ENCODE measurements around the gene SLC22A23.

The SLC22A23 gene

DNA sequence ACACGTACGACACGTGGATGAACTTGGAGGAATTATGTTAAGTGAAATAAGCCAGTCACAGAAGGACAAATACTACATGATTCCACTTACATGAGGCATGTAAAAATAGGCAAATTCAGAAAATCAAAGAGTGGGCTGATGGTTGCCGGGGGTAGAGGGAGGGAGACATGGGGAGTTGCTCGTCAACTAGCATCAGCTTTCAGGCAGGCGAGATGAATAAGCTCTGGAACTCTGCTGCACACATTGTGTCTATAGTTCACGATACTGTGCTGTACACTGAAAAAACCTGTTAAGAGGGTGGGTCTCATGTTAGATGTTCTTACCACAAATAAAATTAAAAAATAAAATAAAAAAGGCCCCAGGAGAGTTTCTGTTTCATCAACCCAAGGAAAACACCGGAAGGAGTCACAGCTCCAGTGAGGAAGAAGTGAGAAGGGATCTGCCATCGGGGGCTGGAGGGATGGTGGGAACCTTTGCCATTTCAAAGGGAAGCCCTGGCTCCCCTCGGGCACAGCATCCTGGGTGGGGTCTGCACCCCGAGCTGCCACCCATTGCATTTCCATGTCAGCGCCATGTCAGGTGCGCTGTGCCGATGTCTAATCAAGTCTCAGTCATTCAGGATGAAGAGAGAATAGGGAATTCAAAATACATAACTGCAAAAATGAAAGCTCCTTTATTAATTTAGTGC, 98.3 kb downstream of the SLC22A23 start:
- H3K4me3 ChIP-seq (ENCODE audit: low read length), result no peak overlapping the region
- no peaks in the 10 kb centered on the region for H3K9me3 ChIP-seq (ENCODE audit: control insufficient read depth, insufficient read depth, low read length)
- H3K27ac ChIP-seq (ENCODE audit: low read depth, low read length), result no peak overlapping the region
- H3K79me2 ChIP-seq (ENCODE audit: control insufficient read depth, low read length), result no peaks in the 10 kb centered on the region
- no peaks in the 10 kb centered on the region for H3K36me3 ChIP-seq (ENCODE audit: control insufficient read depth, low read length)
- H3K4me2 ChIP-seq (ENCODE audit: low read length), result no peak overlapping the region
- peaks cover 15% of the 10 kb centered on the region for H3F3A ChIP-seq (ENCODE audit: control insufficient read depth, insufficient read depth)
- TF ChIP-seq, protein P1, sequence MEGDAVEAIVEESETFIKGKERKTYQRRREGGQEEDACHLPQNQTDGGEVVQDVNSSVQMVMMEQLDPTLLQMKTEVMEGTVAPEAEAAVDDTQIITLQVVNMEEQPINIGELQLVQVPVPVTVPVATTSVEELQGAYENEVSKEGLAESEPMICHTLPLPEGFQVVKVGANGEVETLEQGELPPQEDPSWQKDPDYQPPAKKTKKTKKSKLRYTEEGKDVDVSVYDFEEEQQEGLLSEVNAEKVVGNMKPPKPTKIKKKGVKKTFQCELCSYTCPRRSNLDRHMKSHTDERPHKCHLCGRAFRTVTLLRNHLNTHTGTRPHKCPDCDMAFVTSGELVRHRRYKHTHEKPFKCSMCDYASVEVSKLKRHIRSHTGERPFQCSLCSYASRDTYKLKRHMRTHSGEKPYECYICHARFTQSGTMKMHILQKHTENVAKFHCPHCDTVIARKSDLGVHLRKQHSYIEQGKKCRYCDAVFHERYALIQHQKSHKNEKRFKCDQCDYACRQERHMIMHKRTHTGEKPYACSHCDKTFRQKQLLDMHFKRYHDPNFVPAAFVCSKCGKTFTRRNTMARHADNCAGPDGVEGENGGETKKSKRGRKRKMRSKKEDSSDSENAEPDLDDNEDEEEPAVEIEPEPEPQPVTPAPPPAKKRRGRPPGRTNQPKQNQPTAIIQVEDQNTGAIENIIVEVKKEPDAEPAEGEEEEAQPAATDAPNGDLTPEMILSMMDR (IDR thresholded peaks at IDR 0.05; ENCODE audit: low read depth, low read length, poor library complexity, severe bottlenecking), result no peak
- no peak for TF ChIP-seq EZH2phosphoT487 (IDR thresholded peaks at IDR 0.05; ENCODE audit: borderline replicate concordance, low read length)
- peaks cover 41% of the 10 kb centered on the region for H3K4me1 ChIP-seq (ENCODE audit: control insufficient read depth, low read length)
- H4K20me1 ChIP-seq (ENCODE audit: control insufficient read depth, insufficient read depth, low read depth, low read length), result no peaks in the 10 kb centered on the region
- H3K9me2 ChIP-seq (replicated peaks; ENCODE audit: control insufficient read depth, low read length), result no peaks in the 10 kb centered on the region
- no peaks in the 10 kb centered on the region for H3K27me3 ChIP-seq (ENCODE audit: control insufficient read depth, low read length)

DNA sequence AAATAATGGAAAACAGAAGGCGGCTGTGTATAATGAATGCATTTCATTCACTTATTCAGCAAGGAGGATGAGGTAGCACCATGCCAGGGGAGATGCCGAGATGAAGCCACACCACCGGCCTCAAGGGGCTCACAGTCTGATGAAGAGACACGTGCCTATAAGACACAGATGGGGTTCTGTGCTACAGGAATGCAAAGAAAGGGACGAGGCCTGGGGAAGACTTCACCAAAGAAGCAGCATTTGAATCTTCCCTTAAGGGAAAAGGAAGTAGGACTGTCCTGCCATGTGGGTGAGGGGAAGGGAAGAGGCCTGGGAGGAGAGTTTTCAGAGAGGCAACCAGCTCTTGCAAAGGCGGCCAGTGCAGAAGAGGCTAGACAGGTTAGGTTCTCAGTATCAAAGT, 99.2 kb downstream of the SLC22A23 start:
- no peaks in the 10 kb centered on the region for H3K9me3 ChIP-seq (ENCODE audit: control insufficient read depth, insufficient read depth, low read length)
- H3K79me2 ChIP-seq (ENCODE audit: control insufficient read depth, low read length), result no peaks in the 10 kb centered on the region
- H3K4me1 ChIP-seq (ENCODE audit: control insufficient read depth, low read length), result peaks cover 49% of the 10 kb centered on the region
- no peaks in the 10 kb centered on the region for H3K27me3 ChIP-seq (ENCODE audit: control insufficient read depth, low read length)
- no peak overlapping the region for H3K4me3 ChIP-seq (ENCODE audit: low read length)
- peaks cover 15% of the 10 kb centered on the region for H3F3A ChIP-seq (ENCODE audit: control insufficient read depth, insufficient read depth)
- H4K20me1 ChIP-seq (ENCODE audit: control insufficient read depth, insufficient read depth, low read depth, low read length), result no peaks in the 10 kb centered on the region
- no peak overlapping the region for H3K4me2 ChIP-seq (ENCODE audit: low read length)
- no peak overlapping the region for H3K27ac ChIP-seq (ENCODE audit: low read depth, low read length)
- H3K9me2 ChIP-seq (replicated peaks; ENCODE audit: control insufficient read depth, low read length), result no peaks in the 10 kb centered on the region
- no peak for TF ChIP-seq EZH2phosphoT487 (IDR thresholded peaks at IDR 0.05; ENCODE audit: borderline replicate concordance, low read length)
- TF ChIP-seq, protein P1 (IDR thresholded peaks at IDR 0.05; ENCODE audit: low read depth, low read length, poor library complexity, severe bottlenecking), result no peak
- no peaks in the 10 kb centered on the region for H3K36me3 ChIP-seq (ENCODE audit: control insufficient read depth, low read length)

DNA sequence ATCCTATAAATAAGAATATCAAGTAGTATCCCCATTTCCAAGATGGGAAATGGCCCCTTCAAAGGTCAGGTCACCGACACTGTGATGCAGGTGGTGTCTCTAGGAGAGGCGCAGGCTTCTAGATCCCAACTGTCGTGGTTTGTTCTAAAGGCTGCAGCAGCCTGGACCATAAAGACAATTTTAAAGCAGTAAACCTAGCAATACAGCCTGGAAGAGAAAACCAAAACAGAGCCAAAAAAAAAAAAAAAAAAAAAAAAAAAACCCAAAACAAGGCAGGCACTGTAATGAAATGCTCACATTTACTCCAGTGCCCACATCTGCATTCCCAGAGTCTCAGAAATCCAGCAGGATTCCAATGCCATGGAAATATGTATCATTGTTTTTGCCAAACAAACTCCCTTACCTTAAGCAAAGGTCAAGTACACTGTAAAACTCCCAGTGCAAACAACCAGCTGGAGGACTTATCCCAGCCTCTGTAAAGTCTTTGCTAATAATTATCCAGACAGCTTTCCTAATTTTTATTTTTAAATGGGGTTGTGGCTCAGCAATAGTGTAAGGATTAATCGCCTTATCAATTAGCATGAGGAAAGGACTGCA, 99.9 kb downstream of the SLC22A23 start:
- Histone ChIP-seq H3K36me3 (ENCODE audit: control insufficient read depth, low read length) (no peaks in the 10 kb centered on the region), H3K27me3 (ENCODE audit: control insufficient read depth, low read length) (no peaks in the 10 kb centered on the region), H3K4me1 (ENCODE audit: control insufficient read depth, low read length) (peaks cover 57% of the 10 kb centered on the region), H3K79me2 (ENCODE audit: control insufficient read depth, low read length) (no peaks in the 10 kb centered on the region), H3K9me3 (ENCODE audit: control insufficient read depth, insufficient read depth, low read length) (no peaks in the 10 kb centered on the region), H3K4me3 (ENCODE audit: low read length) (peak overlapping the region; percentile 67), H3K9me2 (replicated peaks; ENCODE audit: control insufficient read depth, low read length) (no peaks in the 10 kb centered on the region), H4K20me1 (ENCODE audit: control insufficient read depth, insufficient read depth, low read depth, low read length) (no peaks in the 10 kb centered on the region), H3K4me2 (ENCODE audit: low read length) (peak overlapping the region; percentile 72), H3K27ac (ENCODE audit: low read depth, low read length) (peak overlapping the region; percentile 62), H3F3A (ENCODE audit: control insufficient read depth, insufficient read depth) (peaks cover 15% of the 10 kb centered on the region)
- TF ChIP-seq, protein P1 (IDR thresholded peaks at IDR 0.05; ENCODE audit: low read depth, low read length, poor library complexity, severe bottlenecking), result no peak
- TF ChIP-seq EZH2phosphoT487 (IDR thresholded peaks at IDR 0.05; ENCODE audit: borderline replicate concordance, low read length), result no peak

Data from DOHH2 (cell line).